Progenitor cell of endocrine pancreas (in vitro differentiated cells): ENCODE data around the gene SOCS7. TPM values are rescaled to one million over a fixed set of nuclear protein-coding genes. Genes with fewer than 3 reads are reported as not detected.

Experiments used
- DNase-seq: peaks from one replicate; pipeline ENCODE4 v3.0.0; 2021; ENCODE audit warnings: low spot score; ENCODE audit not compliant: unreplicated experiment
- H3K27ac Mint-ChIP-seq: 2 replicates; pipeline ENCODE4 v1.8.0; 2021; ENCODE audit warnings: mild to moderate bottlenecking, moderate library complexity, mixed read lengths
- H3K27me3 Mint-ChIP-seq: 2 replicates; pipeline ENCODE4 v1.8.0; 2021; ENCODE audit warnings: mixed read lengths
- H3K36me3 Mint-ChIP-seq: 2 replicates; pipeline ENCODE4 v1.8.0; 2022; ENCODE audit warnings: mixed read lengths; ENCODE audit not compliant: insufficient read depth
- H3K4me1 Mint-ChIP-seq: 2 replicates; pipeline ENCODE4 v1.8.0; 2021; ENCODE audit warnings: low read depth, mixed read lengths
- H3K4me3 Mint-ChIP-seq: 2 replicates; pipeline ENCODE4 v1.8.0; 2021; ENCODE audit warnings: low read depth, mild to moderate bottlenecking, moderate library complexity, mixed read lengths
- H3K9me3 Mint-ChIP-seq: 2 replicates; pipeline ENCODE4 v1.8.0; 2021; ENCODE audit warnings: low read depth, mixed read lengths
- total RNA-seq: library from RNA; stranded (reverse); gene quantifications from 2 replicates; pipeline ENCODE4 v1.2.1, GENCODE V29; 2021
- TF ChIP-seq, protein P1 (sequence below): fragments of 200-600 bp; sonication (generic); IDR thresholded peaks from one replicate; pipeline ENCODE4 v1.5.0; 2021; ENCODE audit warnings: antibody characterized with exemption, mild to moderate bottlenecking; ENCODE audit not compliant: unreplicated experiment

The SOCS7 gene
- total RNA-seq, 1 donor from 2014 or later: 31.6 TPM

- Mint-ChIP-seq H3K27me3 (peaks cover 66% of the 10 kb centered on the region), H3K4me1 (peaks cover 6% of the 10 kb centered on the region), H3K9me3 (no peaks in the 10 kb centered on the region), H3K4me3 (no peak overlapping the region), H3K36me3 (no peaks in the 10 kb centered on the region), H3K27ac (no peak overlapping the region)
- no peak for DNase-seq
- TF ChIP-seq, protein P1, sequence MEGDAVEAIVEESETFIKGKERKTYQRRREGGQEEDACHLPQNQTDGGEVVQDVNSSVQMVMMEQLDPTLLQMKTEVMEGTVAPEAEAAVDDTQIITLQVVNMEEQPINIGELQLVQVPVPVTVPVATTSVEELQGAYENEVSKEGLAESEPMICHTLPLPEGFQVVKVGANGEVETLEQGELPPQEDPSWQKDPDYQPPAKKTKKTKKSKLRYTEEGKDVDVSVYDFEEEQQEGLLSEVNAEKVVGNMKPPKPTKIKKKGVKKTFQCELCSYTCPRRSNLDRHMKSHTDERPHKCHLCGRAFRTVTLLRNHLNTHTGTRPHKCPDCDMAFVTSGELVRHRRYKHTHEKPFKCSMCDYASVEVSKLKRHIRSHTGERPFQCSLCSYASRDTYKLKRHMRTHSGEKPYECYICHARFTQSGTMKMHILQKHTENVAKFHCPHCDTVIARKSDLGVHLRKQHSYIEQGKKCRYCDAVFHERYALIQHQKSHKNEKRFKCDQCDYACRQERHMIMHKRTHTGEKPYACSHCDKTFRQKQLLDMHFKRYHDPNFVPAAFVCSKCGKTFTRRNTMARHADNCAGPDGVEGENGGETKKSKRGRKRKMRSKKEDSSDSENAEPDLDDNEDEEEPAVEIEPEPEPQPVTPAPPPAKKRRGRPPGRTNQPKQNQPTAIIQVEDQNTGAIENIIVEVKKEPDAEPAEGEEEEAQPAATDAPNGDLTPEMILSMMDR: no peak
These were observed 78.7 kb downstream of the SOCS7 start for GRCh38 chr17:38430316-38430715.

DNA sequence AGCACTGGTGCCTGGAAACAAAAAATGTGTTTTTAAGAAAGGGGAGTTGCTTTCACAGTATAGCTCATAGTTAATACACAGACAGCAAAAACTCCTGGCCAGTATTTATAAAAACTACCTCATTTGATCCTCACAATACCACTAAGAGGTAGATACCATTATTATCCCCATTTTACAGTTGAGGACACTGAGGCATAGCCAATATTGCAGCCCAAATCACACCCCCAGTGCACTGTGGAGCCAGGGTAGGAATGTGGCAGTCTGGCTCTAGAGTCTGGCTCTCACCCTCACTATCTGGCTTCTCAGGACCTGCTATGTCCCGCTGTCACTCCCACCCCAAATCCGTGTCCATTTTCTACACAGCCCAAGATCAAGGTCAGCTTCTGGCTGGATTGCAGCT, 79.2 kb downstream of the SOCS7 start:
- no peak overlapping the region for H3K27ac Mint-ChIP-seq
- DNase-seq: no peak
- TF ChIP-seq, protein P1: no peak
- H3K4me3 Mint-ChIP-seq: no peak overlapping the region
- no peaks in the 10 kb centered on the region for H3K9me3 Mint-ChIP-seq
- peaks cover 6% of the 10 kb centered on the region for H3K4me1 Mint-ChIP-seq
- no peaks in the 10 kb centered on the region for H3K36me3 Mint-ChIP-seq
- peaks cover 65% of the 10 kb centered on the region for H3K27me3 Mint-ChIP-seq

DNA sequence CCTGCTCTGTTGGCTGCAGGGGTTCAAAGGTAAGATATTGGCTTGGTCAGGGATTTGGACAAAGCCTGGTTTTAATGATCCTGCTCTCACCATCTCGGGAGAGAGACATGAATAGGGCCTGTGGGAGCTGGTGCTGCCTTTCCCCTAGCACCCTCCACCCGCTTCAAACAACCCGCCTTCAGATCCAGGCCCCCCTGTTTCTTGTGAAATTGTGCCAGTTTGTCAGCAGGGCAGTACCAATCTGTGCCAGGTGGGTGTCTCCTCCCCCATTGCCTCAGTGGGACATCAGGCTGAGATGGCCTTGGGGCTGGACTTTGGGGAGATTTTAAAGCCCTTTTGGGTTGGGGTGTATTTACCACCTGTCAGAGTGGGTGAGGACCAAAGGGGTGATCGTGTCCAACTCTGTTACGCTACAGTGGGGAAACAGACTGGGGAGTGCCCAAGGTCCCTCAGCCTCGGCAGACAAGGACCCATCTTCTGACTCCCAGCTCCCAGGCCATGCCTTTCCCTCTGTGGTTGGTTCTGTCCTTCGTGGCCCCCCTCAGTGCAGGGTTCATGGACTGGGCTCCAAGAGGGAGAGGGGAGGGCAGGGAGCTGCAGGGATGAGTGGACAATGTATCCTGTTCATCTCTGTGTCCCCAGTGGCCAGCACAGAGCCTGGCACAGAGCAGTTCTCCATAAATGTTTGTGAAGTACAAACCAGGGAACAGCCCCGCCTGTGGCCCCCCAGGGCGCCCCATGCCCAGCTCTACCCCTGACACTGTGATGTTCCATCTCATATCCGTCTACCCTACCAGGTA, 79.9 kb downstream of the SOCS7 start:
- peaks cover 6% of the 10 kb centered on the region for H3K4me1 Mint-ChIP-seq
- TF ChIP-seq, protein P1: no peak
- H3K27ac Mint-ChIP-seq: no peak overlapping the region
- no peaks in the 10 kb centered on the region for H3K36me3 Mint-ChIP-seq
- H3K27me3 Mint-ChIP-seq: peaks cover 66% of the 10 kb centered on the region
- no peak overlapping the region for H3K4me3 Mint-ChIP-seq
- no peaks in the 10 kb centered on the region for H3K9me3 Mint-ChIP-seq
- DNase-seq: no peak

- Mint-ChIP-seq H3K36me3 (no peaks in the 10 kb centered on the region), H3K27me3 (peaks cover 60% of the 10 kb centered on the region), H3K4me1 (peaks cover 2% of the 10 kb centered on the region), H3K27ac (no peak overlapping the region), H3K4me3 (no peak overlapping the region), H3K9me3 (no peaks in the 10 kb centered on the region)
- no peak for DNase-seq
- TF ChIP-seq, protein P1: no peak
These were observed 82.6 kb downstream of the SOCS7 start for GRCh38 chr17:38434178-38434665.

DNA sequence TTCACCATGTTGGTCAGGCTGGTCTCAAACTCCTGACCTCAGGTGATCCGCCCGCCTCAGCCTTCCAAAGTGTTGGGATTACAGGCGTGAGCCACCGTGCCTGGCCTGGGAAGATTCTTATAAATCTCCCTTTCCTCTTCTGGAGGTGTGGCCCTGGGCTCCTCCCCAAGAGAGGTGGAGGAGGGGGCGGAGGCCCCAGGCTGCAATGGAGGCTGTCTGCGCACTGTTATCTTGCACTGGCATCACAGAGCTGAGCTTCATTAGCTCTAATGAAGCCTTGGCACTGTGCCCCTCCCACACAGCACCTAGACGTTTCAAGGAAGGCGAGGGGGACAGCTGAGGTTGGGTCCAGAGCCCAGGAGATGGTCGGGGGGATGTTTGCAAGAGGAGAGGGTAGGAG, 84.2 kb downstream of the SOCS7 start:
- TF ChIP-seq, protein P1: no peak
- Mint-ChIP-seq H3K4me3 (no peak overlapping the region), H3K4me1 (no peaks in the 10 kb centered on the region), H3K27me3 (peaks cover 46% of the 10 kb centered on the region), H3K27ac (no peak overlapping the region), H3K9me3 (no peaks in the 10 kb centered on the region), H3K36me3 (no peaks in the 10 kb centered on the region)
- no peak for DNase-seq
